ENCODE data around the gene MAD1L1. TPM values are rescaled to one million over a fixed set of nuclear protein-coding genes. Genes with fewer than 3 reads are reported as not detected.

Gene MAD1L1
- total and polyA plus RNA-seq, 2 donors (not counting 1 experiment from before 2014, with no cell fraction given) = 9.8 to 29.4 TPM

DNA sequence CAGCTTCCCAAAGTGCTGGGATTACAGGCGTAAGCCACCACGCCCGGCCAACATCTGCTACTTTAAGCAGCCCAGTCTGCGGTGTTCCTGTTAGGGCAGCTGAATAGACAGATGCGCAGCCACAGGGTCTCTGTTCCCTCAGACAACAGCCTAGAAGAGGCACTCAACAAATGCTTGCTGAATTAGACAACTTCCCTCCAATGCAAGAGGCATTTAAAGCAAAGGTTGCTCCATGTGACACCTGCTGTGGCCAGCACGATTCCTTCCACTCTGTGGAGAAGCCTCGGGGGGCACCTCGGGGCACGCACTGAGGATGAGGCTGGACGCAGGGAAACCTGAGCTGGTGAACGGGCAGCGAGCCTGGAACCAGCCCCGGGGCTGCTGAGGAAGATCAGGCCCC, 237.8 kb downstream of the MAD1L1 start:
- Histone ChIP-seq H3K27ac (ENCODE audit: insufficient read depth, low read length) (no peak overlapping the region), H3K4me1 (ENCODE audit: control insufficient read depth, extremely low read depth, insufficient read depth, low read length) (no peaks in the 10 kb centered on the region), H3K9ac (ENCODE audit: insufficient read depth, low read length) (no peak overlapping the region), H3K4me3 (replicated peaks in 1 of 4; ENCODE audit: control extremely low read depth in 1 of 4, insufficient read depth in 1 of 4, low read depth in 3 of 4, low read length in 4 of 4) (no peak overlapping the region), H2AFZ (ENCODE audit: low read length) (no peak overlapping the region), H3K36me3 (ENCODE audit: control insufficient read depth, insufficient read depth, low read length) (peaks cover 1% of the 10 kb centered on the region), H4K20me1 (ENCODE audit: control insufficient read depth, extremely low read depth, insufficient read depth, low read length) (no peaks in the 10 kb centered on the region), H3K9me3 (ENCODE audit: control insufficient read depth, insufficient read depth, low read depth, low read length) (no peaks in the 10 kb centered on the region), H3K27me3 (ENCODE audit: control insufficient read depth, insufficient read depth, low read length) (no peaks in the 10 kb centered on the region), H3K79me2 (ENCODE audit: control insufficient read depth, insufficient read depth, low read length) (no peaks in the 10 kb centered on the region), H3K4me2 (ENCODE audit: extremely low read depth, insufficient read depth, low read length) (no peak overlapping the region)
- TF ChIP-seq EZH2 (IDR thresholded peaks at IDR 0.05; ENCODE audit: low read length, missing control alignments) = no peak
- TF ChIP-seq, protein P1, sequence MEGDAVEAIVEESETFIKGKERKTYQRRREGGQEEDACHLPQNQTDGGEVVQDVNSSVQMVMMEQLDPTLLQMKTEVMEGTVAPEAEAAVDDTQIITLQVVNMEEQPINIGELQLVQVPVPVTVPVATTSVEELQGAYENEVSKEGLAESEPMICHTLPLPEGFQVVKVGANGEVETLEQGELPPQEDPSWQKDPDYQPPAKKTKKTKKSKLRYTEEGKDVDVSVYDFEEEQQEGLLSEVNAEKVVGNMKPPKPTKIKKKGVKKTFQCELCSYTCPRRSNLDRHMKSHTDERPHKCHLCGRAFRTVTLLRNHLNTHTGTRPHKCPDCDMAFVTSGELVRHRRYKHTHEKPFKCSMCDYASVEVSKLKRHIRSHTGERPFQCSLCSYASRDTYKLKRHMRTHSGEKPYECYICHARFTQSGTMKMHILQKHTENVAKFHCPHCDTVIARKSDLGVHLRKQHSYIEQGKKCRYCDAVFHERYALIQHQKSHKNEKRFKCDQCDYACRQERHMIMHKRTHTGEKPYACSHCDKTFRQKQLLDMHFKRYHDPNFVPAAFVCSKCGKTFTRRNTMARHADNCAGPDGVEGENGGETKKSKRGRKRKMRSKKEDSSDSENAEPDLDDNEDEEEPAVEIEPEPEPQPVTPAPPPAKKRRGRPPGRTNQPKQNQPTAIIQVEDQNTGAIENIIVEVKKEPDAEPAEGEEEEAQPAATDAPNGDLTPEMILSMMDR (conservative IDR thresholded peaks at IDR 0.05 in 1 of 2, IDR thresholded peaks at IDR 0.05 in 1 of 2; ENCODE audit: low read depth in 1 of 2, low read length in 2 of 2) = no peak
- no peak for DNase-seq (ENCODE audit: low read depth in 2 of 2)

DNA sequence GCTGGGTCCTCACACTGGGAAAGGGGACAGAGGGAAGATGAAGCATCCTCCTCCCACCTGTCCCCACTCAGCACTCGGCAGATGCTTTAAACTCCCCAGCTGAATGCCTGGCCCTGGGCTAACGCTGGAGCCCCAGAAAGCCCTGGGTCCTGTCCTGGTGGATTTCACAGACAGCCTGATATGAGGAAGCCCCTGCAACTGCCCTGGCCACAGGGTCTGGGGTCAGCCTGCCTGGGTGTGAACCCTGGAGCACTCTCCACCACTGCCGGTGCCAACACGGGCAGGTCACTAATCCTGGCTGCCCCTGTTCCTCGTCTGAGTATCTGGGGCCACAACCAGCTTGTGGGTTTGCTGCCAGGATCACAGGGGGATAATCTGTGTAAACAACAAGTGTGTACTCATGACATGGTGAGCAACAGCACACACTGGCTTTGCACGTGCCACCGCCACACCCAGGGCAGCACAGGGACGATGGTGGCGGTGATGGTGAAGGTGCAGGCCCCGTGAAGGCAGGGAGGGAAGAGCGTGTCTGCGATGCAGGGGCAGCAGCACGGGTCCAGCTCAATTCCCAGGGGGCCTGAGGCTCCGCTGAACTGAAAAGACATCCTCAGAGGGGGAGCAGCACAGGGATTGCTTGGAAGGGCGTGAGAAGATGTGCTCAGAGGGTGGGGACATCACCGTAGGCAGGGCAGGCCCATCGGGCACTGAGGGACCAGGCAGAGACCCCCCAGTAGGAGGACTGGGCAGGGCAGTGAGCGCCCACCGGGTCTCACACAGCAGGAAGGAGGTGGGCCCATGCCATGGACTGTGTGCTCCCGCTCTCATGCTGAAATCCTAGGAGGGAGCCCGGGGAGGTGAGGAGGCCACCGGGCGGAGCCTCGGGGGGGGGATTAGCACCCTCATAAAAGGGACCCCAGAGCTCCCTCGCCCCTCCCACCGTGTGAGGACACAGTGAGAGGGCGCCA, 238.7 kb downstream of the MAD1L1 start:
- no peaks in the 10 kb centered on the region for H4K20me1 ChIP-seq (ENCODE audit: control insufficient read depth, extremely low read depth, insufficient read depth, low read length)
- no peak overlapping the region for H3K27ac ChIP-seq (ENCODE audit: insufficient read depth, low read length)
- H3K4me2 ChIP-seq (ENCODE audit: extremely low read depth, insufficient read depth, low read length) = no peak overlapping the region
- no peak overlapping the region for H3K4me3 ChIP-seq (replicated peaks in 1 of 4; ENCODE audit: control extremely low read depth in 1 of 4, insufficient read depth in 1 of 4, low read depth in 3 of 4, low read length in 4 of 4)
- no peak for DNase-seq (ENCODE audit: low read depth in 2 of 2)
- TF ChIP-seq, protein P1 (conservative IDR thresholded peaks at IDR 0.05 in 1 of 2, IDR thresholded peaks at IDR 0.05 in 1 of 2; ENCODE audit: low read depth in 1 of 2, low read length in 2 of 2) = no peak
- TF ChIP-seq EZH2 (IDR thresholded peaks at IDR 0.05; ENCODE audit: low read length, missing control alignments) = no peak
- H3K79me2 ChIP-seq (ENCODE audit: control insufficient read depth, insufficient read depth, low read length) = no peaks in the 10 kb centered on the region
- H3K9me3 ChIP-seq (ENCODE audit: control insufficient read depth, insufficient read depth, low read depth, low read length) = no peaks in the 10 kb centered on the region
- H3K27me3 ChIP-seq (ENCODE audit: control insufficient read depth, insufficient read depth, low read length) = no peaks in the 10 kb centered on the region
- H2AFZ ChIP-seq (ENCODE audit: low read length) = no peak overlapping the region
- H3K9ac ChIP-seq (ENCODE audit: insufficient read depth, low read length) = no peak overlapping the region
- no peaks in the 10 kb centered on the region for H3K4me1 ChIP-seq (ENCODE audit: control insufficient read depth, extremely low read depth, insufficient read depth, low read length)
- H3K36me3 ChIP-seq (ENCODE audit: control insufficient read depth, insufficient read depth, low read length) = peaks cover 1% of the 10 kb centered on the region

DNA sequence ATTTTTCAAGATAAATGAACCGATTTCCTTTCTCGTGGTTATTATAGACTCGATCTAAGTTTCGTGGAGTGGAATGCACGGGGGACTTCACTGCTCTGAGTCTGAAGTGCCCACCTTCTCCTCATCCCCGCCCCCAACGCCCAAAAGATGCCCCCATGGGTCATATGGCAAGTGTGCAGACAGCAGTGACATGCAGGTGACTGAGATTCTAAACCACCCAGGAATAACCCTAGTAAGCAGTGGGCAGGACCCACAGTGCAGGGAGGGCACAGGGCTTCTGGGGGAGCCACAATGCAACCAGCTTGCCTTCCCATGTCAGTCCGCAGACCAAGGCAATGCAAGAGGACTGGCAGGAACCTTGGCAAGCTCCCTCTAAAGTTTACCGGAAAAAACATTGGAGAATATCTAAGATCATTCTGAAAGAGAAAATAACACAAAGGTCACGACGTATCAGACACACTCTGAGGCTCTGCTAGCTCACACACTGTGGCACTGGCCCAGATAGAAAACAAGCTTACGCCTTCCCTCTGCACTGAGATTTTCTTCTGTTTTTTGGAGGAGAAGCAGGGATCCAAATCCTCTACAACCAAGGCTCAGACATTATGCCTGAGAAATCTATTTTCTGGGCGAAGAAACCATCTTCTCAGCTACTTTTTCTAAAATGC, 239.6 kb downstream of the MAD1L1 start:
- Histone ChIP-seq H3K27me3 (ENCODE audit: control insufficient read depth, insufficient read depth, low read length) (no peaks in the 10 kb centered on the region), H3K27ac (ENCODE audit: insufficient read depth, low read length) (no peak overlapping the region), H3K79me2 (ENCODE audit: control insufficient read depth, insufficient read depth, low read length) (no peaks in the 10 kb centered on the region), H3K36me3 (ENCODE audit: control insufficient read depth, insufficient read depth, low read length) (peaks cover 1% of the 10 kb centered on the region), H2AFZ (ENCODE audit: low read length) (no peak overlapping the region), H3K9me3 (ENCODE audit: control insufficient read depth, insufficient read depth, low read depth, low read length) (no peaks in the 10 kb centered on the region), H3K4me2 (ENCODE audit: extremely low read depth, insufficient read depth, low read length) (no peak overlapping the region), H4K20me1 (ENCODE audit: control insufficient read depth, extremely low read depth, insufficient read depth, low read length) (no peaks in the 10 kb centered on the region), H3K9ac (ENCODE audit: insufficient read depth, low read length) (no peak overlapping the region), H3K4me1 (ENCODE audit: control insufficient read depth, extremely low read depth, insufficient read depth, low read length) (no peaks in the 10 kb centered on the region), H3K4me3 (replicated peaks in 1 of 4; ENCODE audit: control extremely low read depth in 1 of 4, insufficient read depth in 1 of 4, low read depth in 3 of 4, low read length in 4 of 4) (no peak overlapping the region)
- DNase-seq (ENCODE audit: low read depth in 2 of 2) = peak in 1 of 2 donors; percentile 33
- TF ChIP-seq, protein P1 (conservative IDR thresholded peaks at IDR 0.05 in 1 of 2, IDR thresholded peaks at IDR 0.05 in 1 of 2; ENCODE audit: low read depth in 1 of 2, low read length in 2 of 2) = no peak
- no peak for TF ChIP-seq EZH2 (IDR thresholded peaks at IDR 0.05; ENCODE audit: low read length, missing control alignments)

All from fibroblast of lung (primary cell).